ENCODE data around the gene C7orf57.
"Not testable (repeated sequence)": the region's sequence is repeated elsewhere in the genome, so short reads cannot be mapped to it uniquely, and the experiment has no call there.

Gene C7orf57

DNA sequence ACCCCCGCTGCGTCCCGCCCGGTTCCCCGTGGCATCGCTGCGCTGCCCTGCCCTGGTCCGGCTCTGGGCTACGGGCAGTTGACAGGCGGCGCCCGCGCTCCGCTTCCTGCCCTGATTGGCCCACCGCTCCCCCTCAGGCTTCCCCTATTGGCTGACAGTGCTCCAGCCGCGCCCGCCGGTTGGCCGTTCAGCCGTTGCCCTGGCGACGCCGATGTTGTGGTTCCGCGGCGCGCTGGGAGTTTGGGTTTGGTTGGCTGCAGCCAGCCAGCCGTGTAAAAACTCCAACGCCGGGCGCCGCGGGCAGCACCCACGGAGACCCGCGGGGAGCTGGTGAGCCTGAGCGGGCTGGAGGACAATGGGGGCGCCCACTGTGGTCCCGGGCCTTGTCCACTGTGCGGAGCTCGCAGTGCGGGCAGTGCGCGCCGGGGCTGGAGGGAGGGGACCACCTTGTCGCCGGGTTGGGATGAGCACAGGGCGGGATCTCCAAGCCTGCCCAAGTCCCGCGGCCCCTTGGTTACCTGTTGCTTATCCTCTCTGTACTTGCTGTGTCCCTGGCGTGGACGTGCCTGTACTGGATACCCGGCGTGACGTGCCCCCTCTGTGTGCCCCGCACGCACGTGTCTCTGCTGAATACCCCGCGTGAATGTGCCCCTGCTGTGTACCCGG is at the start of gene C7orf57:
C7orf57 (plus strand) TSS at position 243 of the 666 bp plus-strand sequence. CDS start 766 bp downstream, outside the sequence.
- DNase-seq: peak; percentile 49

DNA sequence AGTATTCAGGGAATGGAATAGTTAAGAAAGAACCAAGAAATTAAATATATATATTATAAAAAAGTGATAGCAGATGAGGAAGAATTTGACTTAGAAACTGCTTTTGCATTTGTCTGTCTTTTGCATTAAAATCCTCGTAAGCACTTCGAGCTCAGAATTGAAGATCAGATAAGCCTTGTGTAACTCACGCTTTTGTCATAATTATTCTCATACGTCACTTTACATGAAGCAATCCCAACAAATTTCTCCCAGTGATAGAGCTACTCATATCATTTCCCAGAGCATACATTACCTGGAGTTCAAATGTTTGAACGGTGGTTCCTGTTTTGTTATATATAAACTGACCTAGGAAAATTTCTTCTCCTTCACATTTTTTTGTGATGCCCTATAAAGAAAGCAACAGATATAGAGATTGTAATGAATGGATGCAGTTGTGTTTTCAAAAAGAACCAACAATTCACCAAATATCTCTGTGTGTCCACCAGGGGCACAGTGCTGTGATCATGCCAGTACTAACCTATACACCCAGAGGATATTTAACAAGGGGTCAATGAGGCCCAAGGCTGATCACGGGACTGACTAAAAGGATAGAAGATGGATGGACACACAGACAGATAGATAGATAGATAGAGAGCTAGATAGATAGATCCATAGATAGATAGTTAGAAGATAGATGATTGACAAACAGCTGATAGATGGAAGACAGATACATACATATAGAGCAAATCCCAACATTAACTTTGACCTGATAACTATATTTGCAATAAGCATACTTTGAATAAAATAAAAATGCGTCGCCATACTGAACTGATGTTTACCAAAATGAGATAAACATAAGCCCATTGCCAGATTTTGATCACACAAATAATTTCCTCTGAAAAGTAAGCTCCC is 46.6 kb upstream of the C7orf57 start:
- DNase-seq: no peak

DNA sequence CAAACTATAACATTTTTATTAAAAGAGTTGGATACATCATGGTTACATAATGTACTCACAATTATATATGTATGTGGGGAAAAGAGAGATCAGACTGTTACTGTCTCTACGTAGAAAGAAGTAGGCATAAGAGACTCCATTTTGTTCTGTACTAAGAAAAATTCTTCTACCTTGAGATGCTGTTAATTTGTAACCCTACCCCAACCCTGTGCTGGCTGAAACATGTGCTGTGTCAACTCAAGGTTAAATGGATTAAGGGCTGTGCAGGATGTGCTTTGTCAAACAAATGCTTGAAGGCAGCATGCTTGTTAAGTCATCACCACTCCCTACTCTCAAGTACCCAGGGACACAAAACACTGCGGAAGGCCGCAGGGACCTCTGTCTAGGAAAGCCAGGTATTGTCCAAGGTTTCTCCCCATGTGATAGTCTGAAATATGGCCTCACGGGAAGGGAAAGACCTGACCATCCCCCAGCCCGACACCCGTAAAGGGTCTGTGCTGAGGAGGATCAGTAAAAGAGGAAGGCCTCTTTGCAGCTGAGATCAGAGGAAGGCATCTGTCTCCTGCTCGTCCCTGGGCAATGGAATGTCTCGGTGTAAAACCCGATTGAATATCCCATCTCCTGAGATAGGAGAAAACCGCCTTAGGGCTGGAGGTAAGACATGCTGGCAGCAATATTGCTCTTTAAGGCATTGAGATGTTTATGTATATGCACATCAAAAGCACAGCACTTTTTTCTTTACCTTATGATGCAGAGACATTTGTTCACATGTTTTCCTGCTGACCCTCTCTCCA is 45.5 kb upstream of the C7orf57 start:
- not testable (repeated sequence) for DNase-seq

DNA sequence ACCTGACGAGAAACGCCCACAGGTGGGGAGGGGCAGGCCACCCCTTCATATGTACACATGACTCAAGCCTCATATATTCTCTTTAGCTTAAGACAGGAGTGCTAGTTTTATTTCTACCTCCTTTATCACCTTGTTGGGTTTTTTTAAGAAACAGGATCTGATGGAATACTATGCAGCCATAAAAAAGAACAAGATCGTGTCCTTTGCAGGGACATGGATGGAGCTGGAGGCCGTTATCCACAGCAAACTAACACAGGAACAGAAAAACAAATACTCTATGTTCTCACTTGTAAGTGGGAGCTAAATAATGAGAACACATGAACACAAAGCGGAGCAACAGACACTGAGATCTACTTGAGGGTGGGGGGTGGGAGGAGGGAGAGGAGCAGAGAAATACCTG is 44.8 kb upstream of the C7orf57 start:
- DNase-seq: no peak

DNA sequence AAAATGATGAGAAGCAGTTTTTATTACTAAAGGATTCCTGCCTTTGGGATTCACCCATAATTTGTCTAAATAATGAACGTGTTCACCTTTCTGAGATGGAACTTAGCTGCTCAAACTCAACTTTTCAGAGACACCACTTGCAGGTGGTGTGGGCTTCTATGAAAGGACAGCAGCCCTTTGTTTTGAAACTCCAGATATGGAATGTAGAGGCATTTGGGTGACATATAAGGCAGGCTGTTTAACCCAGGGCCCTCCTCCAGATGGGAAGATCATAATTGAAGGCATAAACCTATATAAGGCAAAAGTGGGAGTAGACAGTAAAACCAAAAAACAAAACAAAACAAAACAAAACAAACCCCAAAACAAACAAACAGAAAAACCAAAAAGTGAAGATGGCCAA is 44.1 kb upstream of the C7orf57 start:
- DNase-seq: no peak

DNA sequence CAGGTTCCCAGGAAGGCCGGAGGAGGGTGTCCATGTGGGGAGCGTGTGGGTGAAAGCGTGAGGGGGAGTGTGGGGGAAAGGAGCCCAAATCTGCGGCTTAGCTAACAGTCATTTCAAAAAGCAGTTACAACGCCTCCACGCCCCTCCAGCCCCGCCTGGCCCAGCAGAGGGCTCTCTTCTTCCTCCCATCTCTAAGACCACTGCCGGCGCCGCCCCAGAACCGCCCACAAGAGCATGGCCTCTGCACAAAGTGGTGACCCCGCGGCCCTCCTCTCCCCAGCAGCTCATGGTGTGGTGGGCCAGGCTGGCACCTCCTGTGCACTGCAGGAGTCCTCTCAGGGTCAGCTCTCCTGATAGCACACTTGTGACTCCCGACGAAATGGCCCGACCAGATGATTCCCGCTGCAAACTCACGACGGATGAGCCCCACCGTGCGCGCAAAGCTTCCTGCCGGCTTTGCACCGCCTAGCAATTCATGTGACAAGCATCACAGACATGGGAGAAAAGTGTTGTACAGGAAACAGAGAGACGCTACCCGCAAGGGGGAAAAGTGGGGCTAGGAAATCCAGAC is 43.5 kb upstream of the C7orf57 start:
- peak; percentile 35 for DNase-seq

DNA sequence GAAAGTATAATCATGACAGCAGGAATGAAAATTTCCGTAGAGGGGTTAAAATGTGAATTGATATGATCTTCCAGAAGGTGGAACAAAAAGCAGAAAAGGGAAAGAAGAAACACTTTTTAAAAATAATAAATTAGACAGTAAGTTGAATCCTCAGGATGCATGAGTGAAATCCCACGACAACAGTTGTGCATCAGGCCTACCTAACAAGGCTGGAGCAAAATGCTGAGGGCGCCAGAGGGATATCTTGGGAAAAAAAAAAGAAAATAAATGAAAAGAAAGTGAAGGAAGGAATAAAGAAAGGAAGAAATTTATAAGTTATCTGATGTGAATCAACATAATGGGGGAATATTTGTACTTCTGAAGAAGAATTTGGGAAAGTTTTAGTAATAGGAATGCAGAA is 42.9 kb upstream of the C7orf57 start:
- no peak for DNase-seq

DNA sequence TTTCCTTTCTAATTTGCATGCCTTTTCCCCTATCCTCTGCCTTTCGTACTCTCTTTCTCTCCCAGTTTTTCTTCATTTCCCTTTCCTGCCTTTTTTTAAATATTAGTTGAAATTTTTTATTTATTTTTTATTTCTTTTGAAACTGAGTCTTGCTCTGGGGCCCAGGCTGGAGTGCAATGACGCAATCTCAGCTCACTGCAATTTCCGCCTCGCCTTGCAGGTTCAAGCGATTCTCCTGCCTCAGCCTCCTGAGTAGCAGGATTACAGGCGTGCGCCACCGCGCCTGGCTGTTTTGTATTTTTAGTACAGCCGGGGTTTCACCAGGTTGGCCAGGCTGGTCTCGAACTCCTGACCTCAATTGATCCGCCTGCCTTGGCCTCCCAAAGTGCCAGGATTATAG is 35.9 kb upstream of the C7orf57 start:
- DNase-seq: no peak

DNA sequence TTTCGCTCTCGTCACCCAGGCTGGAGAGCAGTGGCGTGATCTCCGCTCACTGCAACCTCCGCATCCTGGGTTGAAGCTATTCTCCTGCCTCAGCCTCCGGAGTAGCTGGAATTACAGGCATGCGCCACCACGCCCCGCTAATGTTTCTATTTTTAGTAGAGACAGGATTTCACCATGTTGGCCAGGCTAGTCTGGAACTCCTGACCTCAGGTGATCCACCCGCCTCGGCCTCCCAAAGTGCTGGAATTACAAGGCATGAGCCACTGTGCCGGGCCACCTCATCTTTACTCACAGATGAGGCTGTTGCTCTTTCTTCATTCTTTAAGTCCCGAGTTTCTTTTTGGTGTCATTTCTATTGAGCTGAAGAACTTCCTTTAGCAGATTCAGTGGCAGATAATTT is 35.2 kb upstream of the C7orf57 start:
- not testable (repeated sequence) for DNase-seq

DNA sequence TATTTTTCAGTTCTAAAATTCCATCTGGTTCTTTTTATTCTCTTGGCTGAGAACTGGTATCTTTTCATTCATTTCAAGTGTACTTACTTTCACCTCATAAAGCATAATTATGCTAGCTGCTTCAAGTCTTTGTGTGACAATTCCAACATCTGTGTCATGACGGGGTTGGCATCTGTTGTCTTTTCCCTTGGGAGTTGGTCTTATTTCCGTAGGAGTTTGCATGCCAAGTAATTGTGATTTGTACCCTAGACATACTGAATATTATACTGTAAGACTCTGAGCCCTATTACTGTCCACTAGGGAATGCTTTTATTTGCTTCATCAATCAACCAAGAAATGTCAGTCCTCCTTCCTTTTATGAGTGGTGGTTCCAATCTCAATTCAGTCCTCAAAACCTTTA is 31.3 kb upstream of the C7orf57 start:
- DNase-seq: peak; percentile 9

DNA sequence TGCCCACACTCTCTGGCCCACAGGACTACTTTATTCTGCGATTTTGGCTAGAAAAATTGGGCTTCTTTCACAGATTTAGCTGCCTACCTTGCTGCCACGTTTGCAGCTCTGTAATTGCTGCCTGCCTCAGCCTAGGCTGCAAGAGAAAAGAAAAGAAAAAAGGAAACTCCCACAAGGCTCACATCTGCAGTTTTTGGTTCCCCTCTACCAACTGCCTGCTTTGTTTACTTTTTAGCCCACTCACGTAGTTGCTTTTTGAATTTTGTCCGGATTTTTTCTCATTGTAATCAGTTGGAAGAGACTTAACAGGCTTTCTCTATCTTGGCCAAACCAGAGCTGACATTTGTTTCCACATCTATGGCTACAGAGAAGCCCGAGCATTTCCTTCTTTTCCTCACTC is 30.7 kb upstream of the C7orf57 start:
- no peak for DNase-seq

DNA sequence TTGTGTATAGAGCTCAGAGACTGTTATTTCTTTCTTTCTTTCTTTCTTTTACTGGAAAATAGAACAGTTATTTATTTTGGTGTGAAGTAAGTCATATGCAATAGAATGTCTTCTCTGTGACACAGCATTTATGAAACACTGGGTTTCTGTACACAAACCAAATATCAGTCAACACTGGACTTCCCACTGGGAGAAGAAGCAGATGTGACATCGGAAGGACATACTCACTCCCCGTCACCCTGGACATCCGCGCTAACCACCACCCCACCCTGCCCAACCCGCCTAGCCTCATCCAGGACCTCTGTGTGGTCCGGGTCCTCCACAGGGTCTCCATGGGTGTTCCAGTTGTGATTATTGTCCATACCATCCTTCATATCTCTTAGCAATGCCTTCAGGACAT is 28.5 kb upstream of the C7orf57 start:
- DNase-seq: no peak

DNA sequence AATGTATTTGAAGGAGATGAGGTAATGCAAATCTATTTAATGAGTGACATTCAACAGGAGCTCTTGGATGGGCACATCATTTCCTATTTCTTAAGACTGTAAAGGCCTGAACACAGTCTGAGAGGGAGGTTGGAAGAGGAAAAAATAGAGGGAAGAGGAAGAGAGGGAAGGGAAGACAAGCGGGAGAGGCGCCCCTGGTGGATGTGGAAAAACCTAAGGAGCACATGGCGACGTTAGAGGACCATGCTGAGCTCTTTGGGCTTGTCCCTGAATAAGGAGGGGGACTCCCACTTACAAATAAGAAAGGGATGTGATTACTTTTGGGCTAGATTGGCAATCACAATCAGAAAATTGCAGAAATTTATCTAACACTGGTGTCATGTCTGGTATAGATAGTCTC is 26.1 kb upstream of the C7orf57 start:
- DNase-seq: no peak

DNA sequence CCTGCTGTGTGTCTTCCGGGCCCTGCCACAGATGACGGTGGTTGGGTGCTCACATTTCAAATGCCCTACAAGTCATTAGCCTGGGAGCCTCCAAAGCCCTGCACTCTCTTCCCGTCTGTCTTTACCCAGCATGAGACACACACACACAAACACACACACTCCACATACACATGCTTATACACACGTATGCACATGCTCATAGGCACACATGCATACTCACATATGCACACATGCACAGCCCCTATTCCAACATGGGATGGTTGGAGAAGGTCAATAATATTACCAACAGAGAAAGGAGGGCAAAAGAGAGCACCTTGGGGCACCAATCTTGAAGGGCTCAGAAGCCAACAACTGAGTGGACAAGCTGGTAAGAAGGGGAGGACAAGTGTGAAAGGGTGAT is 25.4 kb upstream of the C7orf57 start:
- no peak for DNase-seq

DNA sequence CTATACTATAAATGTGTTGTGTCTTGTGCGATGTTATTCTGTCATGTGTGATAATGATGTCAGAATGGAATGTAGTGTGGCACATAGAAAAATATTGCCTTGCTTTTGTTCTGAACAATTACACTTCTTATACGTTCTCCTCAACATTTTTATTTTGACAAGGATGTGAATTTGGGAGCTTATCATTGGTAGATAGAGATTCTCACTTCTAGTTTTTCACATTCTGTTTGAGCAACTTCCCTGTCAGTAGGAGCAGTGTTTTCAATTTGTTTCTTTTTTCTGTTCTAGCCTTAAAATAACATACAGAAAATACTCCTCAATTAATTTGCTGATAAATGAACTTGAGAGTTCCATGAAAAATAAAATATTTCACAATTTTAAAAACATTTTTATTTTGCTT is 24.0 kb upstream of the C7orf57 start:
- no peak for DNase-seq

DNA sequence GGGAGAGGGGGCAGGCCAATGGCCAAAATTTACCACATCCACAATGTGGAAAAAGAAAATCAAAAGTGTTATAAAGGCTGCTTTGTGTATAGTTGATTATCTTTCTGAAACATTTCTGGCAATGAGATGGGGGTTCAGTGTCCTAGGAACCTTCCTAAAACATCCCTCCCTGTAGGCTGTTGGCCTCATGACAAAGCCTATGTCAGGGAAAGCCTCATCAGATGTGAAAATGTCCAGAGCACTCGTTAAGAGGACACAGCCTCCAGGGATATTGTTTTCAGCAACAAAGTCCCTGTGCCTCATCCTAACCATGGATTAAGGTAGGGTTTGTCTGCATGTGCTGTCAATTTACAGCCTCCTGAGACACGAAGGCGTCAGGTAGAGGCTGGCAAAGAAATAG is 23.4 kb upstream of the C7orf57 start:
- DNase-seq: no peak

DNA sequence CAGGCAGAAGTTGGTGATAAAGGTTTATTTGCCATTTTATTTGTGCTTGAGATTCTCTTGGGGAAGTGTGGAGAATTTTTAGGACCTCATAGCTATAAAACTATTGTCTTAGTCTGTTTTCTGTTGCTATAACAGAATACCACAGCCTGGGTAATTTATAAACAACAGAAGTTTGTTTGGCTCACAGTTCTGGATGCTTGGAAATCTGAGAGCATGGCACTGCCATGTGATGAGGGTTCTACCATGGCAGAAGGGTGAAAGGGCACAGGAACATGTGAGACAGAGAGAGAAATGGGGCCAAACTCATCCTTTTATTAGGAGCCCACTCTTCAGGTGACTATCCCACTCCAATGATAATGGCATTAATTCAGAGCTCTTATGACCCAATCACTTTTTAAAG is 18.7 kb upstream of the C7orf57 start:
- DNase-seq: no peak

DNA sequence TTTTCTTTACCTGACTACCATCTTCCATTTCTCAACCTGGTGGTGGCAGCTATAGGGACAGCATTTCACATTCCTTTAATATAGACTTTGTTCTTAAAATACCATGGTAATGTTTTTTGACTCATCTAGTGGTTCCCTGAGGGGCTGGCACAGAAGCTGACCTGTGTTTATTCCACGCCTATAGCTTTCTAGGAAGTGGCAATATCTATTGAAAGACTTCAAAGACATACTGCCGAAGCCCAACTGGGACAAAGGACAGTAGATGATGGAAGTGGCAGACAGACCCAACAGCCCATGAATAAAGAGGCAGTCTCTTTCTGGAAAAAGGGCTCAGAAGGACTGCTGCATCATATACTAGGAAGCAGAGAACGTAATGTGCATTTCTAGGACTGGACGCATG is 17.7 kb upstream of the C7orf57 start:
- DNase-seq: no peak

DNA sequence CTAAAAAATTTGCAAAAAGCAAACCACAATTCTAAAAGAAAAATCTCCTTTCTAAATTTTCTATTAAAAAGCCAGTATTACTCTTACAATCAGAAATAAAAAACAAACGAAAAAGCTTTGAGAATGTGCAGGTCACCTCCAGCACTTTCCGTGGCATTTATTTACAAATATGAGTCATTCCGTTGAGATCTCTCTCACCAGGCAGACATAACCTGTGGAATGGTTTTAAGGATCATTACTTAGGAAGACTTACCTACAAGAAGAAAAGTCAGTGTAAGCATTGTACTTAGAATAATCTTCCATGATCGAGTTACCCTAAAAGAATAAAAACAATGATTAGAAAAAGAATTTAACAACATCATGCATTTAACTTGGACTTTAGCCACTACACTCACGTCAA is 9.7 kb upstream of the C7orf57 start:
- no peak for DNase-seq

DNA sequence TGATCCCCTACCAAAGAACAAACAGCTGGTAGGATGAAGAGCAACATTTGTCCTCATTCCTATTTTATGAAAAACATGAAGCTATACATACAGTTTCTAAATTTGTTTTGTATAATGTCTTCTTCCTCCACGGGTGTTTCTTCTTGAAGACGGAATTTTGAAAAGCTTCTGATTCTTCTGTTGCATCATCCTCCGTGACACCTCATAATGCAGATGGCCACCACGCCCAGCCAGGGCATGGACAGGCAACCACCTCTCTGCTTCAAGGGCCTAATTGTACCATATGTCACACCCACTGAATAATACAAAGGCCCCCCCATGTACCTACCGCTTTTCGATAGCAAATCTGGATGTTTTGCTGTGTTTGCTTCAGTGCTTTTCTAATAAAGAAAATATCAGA is 6.4 kb upstream of the C7orf57 start, which contains the start of gene SUN3:
SUN3 (minus strand) TSS at position 170 of the 400 bp plus-strand sequence; CDS start at position 1, 169 bp downstream.
- no peak for DNase-seq

DNA sequence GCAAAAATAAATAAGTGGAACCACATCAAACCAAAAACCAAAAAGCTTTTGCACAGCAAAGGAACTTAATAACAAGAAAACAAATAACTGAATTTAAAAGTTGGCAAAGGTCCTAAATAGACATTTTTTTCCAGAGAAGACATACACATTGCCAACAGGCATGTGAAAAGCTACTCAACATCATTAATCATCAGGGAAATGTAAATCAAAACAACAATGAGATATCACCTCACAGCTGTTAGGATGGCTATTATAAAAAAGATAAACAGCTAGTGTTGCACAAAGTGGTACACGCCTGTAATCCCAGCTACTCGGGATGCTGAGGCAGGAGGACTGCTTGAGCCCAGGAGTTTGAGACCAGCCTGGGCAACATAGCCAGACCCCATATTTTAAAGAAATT is 4.2 kb upstream of the C7orf57 start:
- no peak for DNase-seq

DNA sequence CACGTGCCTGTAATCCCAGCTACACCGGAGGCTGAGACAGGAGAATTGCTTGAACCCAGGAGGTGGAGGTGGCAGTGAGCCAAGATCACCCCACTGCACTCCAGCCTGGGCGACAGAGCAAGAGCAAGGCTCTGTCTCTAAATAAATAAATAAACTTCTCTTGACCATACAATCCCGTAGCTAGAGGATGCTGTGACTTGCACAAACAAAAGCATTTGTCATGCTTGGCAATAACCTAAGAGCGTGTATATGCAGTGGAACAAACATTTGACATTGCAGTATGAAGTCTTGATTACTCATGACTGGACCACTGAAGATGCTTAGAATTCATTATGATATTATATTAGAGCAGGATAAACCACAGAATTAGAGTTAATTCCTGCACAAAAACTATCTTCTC is 1.4 kb upstream of the C7orf57 start:
- no peak for DNase-seq

DNA sequence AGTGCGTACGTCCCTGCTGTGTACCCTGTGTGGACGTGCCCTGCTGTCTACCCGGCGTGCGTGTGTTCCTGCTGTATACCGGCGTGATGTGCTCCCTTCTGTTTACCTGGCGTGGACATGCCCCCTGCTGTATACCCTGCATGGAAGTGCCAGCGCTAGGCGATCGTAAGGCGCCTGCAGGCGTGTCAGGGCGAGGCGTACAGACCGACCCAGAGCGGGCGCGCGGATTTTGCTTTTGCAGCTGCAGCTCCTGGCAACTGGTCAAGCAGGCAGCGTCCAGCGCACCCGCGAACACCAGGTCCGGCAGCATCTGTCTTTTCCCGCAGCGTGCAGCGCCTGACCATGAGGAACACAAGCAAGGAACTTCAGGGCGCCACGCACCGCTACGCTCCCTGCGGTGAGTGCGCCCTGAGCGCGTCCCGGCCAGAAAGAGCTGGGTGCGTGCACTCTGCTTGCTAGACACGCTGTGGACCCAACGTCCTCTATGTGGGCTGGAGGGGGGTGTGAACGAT is 680 bp downstream of the C7orf57 start:
- DNase-seq: no peak

All from NCI-H1105 (cell line).